ENCODE results near the gene PRSS27.
"Not testable (repeated sequence)": the region's sequence is repeated elsewhere in the genome, so short reads cannot be mapped to it uniquely, and the experiment has no call there.

PRSS27 gene

DNA sequence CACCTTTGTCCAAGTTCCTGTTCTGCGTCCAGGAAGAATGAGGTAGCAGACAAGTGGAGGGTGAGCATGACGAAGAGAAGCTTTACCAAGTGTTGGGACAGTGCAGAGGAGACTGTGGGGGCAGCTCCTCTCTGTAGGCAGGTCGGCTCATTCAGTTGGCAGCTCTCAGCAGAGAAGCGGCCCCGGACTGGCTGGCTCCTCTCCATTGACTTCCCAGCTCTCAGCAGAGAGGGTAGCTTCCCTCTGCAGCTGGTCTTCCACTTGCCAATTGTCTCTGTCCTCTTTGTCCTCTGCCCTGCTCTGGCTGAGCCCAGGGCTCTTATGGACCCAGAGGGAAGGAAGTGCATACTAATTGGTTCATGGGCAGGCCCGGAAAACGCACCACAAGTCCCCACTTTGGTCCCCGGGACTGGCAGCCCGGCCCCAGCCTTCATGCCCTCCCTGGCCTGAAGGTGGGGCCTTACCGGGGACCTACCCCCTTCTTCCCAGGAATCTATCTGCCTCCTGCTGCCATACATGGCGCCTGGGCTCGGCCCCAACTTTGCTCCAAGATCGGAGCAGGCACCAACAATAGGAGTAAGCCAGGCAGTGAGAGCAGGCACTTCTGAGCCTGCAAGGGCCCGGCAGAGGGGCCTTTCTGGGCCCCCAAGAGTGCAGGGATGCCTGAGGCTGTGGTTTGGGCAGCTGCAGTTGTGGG is 27.6 kb downstream of the PRSS27 start:
- no peak for DNase-seq

DNA sequence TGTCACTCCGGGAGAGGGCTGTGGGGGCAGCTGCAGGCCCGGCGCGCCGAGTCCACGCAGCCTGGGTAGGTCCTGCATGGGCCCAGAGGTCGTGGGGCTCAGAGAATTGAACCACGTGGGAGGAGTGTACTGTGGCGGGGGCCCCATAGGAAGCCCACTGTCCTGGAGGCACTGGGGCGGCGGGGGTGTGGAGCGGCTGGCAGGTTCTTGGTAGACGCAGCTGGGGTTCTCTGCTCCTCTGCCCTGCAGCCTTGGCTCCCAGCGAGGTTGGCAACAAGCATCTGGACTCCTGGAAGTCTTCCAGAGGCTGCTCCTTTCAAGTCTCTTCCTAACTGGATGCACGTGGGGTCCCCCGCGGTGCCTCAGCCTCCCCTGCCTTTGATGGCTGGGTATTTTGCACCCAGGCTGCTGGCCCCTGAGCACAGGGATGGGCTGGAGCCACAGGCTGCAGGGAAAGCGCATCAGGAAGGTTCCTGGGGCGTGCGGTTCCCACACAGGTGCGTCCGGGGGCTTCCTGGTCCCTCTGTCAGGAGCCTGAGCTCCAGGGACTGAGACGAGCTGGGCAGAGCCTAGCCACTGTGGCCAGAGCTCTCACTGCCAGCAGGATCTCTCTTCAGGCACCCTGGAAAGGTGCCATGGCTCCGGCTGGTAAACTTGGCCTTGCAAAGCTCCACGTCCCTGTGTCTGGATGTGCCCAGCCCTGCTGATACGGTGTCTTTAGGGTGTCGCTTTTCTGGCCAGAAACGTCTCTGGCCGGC is 28.4 kb downstream of the PRSS27 start:
- DNase-seq: no peak

DNA sequence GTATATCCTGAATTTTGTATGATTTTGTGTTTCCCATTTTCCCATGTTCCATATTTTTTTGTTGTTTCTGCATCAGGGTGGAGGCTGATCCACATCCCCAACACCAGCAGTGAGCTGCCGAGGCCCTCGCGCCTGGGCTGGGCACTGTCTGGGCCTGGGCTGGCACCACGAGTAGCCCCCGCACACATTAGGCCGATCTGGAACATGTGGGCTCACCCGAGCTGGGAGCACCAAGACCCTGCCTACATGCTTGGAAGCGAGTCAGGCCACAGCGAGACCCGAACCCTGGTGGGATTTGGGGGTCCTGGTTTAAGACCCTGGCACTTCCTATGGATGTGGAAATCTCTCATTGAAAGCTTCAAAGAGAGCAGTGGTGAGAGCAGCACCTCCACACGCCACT is 29.2 kb downstream of the PRSS27 start:
- no peak for DNase-seq

DNA sequence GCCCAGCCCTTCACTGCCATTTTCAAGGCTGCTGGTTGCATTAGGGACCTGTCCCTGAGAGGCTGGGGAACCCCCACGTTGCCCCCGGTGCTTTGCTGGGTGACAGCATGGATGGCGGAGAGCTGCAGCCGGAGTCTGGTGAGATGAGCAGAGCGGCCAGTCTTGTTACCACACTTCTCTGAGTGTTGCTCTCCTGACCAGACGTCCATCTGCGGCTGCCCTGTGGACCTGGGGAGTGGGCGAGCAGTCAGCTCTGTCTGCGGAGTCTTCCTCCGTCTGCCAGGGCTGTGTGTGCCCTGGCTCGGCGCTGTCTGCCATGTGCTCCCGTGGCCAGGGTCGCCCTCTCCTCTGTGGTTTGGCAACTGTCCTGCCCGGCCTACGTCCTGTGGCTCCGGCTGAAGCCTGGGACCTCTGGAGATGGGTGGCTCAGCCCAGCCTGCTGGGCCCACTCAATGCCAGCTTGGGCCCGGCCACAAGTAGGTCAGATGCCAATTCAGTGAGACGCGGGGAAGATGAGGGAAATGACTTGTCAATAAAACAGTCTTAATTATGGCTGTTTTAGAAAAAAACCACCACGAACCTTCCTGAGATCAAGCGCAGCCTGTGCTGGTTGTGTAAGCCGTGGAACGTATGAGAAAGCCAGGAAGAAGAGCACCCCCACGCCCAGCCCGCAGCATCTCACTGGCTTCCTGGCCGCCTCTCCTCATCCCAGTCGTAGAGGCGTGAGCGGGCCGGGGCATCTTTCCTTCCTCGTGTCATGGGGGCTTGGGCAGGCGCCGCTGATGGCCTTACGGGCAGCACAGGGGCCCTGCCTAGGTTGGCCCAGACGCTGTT is 29.8 kb downstream of the PRSS27 start:
- no peak for DNase-seq

DNA sequence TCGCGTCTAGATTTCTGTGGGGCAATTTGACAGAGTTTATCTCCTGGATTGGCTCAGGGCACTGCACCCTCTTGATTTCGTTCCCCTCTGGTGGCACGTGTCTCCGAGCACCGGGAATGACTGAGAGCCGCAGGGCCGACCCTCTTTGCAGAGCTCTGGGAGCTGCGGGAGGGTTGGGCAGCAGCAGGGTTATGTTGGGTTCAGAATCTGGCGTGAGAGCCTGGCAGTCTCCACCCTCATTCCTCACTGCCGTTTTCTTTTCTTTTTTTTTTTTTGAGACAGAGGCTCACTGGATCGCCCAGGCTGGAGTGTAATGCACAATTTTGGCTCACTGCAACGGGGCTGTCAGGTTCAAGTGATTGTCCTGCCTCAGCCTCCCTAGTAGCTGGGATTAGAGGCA is 30.6 kb downstream of the PRSS27 start:
- DNase-seq: not testable (repeated sequence)

DNA sequence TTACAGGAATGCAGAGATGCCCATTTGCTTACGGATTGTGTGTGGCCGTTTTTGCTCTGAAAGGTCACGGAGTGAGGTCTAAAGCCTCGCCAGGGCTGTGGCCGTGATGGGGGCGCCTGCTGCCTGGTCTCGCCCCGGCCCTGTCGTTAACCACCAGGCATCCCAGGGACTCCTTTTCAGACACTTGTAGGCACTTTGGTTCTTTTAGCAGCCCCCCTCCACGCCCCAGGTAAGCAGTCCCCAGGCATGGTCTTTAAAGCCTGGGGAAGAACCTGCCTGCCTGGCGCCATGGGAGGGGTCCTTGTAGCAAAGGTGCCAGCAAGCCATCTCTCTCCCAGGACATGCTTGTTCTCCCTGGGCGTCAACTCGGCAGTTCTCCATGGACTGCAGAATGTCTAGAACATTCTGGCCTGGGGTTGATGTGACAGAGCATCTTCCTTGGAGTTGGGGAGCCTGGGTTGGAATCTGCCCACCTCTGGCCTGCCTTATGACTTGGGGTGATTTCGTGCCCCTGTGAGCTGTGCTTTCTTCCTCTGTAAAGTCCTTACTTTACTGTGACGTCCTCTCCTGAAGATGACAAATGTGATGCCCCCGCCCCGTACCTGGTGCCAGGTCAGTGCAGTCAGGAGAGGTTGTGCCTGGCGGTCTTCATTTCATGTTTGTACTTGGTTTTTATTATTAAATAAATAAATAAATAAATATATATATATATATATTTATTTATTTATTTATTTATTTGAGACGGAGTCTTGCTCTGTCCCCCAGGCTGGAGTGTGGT is 32.3 kb downstream of the PRSS27 start:
- no peak for DNase-seq

DNA sequence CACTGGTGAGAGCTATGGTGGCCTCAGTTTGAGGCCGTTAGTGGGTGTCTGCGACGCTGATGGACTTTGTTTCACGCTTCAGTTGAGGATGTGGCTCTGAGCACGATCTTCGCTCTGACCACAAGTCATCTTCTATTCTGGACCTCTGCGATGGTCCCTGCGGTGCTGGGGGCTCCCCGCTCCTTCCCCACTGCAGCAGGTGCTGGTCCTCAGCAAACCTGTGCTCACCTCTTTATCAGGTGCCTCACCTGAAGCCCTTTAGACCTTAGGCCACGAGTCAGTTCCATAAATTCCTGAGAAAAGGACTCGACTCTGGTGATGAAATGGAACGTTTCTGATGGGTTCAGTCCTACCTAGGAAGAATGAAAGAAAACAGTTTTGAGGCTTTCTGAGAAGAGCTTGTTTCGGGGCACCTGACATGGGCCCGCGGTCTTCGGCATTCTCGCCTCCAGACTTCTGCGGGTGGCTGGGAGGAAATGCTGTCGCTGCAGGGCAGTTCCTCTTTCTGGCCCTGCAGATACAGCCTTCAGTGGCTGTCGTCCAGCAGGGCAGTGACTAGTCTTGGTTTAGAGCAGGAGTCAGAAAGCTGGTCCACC is 33.0 kb downstream of the PRSS27 start:
- DNase-seq: no peak

DNA sequence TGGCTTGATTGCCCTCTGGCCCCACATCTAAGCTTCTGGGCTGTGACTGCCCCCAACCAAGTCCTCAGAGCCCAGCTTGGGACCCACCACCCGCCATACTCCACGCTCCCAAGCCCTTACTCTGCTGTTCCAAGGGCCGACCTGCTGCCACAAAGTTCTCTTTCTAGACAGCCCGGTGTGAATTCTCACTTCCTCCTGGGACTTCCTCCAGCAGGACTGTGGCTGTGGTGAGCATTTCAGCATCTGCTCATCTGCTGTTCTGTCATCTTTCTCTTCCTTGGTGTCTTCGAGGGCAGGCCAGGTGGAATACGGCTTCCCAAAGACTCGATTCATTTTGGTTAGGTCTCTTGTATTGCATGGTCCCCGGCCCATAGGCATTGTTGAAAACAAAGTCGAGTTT is 33.9 kb downstream of the PRSS27 start:
- not testable (repeated sequence) for DNase-seq

DNA sequence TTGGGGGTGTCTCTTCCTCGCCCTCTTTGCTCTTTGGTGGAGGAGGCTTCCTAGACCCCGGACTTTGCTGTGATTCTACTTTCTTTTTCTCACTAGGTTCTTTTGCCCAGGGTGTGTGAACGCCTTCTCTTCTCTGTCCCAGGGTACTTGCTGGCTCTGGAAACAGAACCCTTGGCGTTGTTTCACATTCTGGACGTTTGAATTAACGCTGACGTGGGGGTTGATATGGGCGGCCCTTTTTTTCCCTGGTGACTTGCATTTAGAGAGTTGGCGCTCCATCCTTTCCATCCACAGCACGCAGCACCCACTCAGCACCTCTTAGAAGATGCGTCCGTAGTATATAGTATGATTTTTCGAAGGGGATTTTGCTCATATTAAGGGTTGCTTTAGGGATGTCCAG is 37.0 kb downstream of the PRSS27 start:
- not testable (repeated sequence) for DNase-seq

DNA sequence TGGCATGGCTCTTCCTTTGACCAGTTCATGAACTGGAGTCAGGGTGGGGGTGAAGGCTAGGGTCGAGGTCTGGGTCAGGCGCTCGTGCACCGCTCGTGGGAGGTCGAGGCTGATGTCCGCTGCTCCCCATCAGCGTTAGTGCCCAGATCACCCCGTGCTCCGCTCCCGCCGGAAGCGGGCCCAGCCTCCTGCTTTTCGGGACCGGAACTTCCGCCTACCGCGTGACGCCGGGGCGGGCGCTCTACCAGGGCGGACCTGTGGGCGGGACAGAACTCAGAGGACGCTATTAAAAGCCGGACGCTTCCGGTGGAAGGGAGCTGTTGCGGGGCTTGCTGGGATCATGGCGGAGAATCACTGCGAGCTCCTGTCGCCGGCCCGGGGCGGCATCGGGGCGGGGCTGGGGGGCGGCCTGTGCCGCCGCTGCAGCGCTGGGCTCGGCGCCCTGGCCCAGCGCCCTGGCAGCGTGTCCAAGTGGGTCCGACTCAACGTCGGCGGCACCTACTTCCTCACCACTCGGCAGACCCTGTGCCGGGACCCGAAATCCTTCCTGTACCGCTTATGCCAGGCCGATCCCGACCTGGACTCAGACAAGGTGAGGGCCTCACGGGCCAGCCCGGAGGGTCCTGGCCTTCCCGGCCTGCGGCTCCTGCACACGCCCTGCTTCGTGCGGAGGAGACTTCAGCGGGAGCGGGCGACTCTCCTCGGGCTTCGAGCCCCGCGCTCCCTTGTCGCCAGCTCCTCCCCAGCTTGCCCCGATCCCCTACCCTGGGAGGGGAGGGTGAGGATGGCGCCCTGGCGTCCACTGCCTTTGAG is 37.6 kb downstream of the PRSS27 start, which contains the start of gene KCTD5:
TSS of gene KCTD5 (plus strand) at position 315 of the 813 bp plus-strand sequence. CDS start at position 341, 26 bp downstream.
- peak; percentile 92 to 93 (median 92) for DNase-seq

DNA sequence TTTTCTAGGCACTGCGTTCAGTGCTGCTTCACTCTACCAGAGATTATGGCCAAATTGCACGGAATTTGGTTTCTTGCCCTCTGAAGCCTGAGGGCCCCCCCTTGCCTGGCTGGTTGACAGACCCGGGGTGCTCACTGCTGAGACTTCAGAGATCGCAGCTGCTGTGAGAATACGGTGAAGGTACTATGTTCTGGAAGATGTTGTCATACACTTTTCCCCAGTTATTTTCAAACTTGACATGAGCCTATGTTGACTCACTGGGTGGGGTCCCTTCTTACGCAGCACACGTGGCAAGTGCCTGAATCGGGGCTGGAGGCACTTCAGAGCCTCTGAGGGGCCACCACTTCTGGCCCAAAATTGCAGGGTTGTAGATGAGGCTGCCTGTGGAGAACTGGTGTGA is 39.7 kb downstream of the PRSS27 start:
- DNase-seq: not testable (repeated sequence)

DNA sequence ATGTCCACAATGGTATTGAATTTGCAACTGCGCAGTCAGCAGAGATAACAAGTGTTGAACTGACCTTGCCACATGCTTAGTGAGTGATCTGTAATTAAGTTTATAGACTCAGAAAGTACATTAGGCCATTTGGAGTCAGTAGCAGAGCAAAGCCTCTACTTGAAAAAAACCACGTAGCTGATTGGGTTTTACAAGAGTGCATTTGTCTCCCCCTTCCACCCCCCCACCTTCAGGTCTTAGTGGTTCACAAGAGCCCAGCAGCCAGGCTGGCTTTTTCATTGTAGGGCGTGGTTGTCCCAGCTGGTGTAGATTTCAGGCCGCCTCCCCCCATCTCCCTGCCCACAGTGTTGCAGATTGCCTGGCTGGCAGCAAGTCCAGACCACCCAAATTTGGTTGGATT is 40.1 kb downstream of the PRSS27 start:
- not testable (repeated sequence) for DNase-seq

DNA sequence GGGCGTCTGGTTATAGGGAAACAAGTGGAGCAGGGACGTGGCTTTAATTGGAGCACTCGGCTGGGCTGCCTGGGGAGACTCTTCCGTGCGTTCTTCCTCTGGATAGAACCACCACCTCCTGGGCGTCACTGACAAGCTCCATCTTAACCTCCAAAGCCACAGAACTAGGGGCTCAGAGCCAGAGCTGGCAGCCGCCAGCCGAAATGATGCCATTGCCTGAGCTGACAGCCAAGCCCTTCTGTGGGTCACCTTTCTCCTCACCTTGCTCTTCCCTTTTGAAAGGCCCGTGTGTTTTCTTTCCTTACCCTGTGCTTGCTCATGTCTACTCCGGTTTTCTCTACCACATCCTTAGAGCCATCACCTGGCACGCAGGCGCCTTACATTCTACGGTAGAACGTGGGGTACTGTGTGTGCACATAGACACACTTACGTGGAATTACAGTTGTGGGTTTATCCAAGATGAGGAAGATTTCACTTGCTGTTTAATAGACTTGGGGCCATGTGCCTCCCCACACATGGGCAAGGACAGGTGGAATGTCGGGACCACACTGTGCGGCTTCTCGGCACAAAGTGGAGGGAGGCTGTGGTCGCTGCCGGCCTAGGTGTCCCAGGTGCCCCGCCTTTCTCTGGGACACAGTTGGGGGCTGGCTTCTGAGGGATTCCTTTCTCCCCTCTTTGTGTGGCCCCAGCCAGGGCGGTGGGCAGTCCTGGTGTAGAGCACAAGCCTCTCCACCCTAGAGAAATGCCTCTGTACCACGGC is 41.6 kb downstream of the PRSS27 start:
- DNase-seq: not testable (repeated sequence)

DNA sequence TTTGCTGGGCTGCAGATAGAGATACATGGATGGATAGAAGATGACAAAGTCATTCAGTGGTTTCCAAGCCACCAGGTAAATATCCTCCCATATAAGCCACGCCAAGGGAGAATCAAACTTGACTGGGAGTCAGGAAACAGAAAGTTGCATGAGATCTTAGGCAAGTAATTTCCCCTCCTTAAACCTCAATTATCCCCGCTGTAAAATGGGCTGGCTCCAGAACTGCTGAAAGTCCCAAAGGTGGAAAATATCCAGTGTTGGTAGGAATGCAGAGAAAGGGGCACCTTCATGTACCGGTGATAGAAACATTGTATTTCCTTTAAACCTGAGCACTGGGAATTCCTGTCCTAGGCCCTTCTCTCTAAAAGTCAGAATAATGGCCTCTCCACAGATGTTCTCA is 43.1 kb downstream of the PRSS27 start:
- DNase-seq: not testable (repeated sequence)

DNA sequence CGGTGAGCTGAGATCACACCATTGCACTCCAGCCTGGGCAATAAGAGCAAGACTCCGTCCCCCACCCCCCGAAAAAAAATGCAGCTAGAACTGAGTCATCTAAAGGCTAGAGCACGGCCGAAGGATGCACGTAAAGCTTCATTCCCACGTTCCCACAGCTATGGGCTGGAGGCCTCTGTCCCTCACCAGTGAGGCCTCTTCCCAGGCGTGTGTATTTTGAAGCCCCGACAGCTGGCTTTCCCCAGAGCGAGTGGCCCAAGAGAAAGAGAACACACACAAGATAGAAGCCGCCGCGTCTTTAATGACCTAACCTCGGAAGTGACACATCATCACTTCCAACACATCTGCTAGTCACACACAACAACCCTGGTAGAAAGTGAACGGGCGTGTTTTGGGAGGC is 44.3 kb downstream of the PRSS27 start:
- no peak for DNase-seq

DNA sequence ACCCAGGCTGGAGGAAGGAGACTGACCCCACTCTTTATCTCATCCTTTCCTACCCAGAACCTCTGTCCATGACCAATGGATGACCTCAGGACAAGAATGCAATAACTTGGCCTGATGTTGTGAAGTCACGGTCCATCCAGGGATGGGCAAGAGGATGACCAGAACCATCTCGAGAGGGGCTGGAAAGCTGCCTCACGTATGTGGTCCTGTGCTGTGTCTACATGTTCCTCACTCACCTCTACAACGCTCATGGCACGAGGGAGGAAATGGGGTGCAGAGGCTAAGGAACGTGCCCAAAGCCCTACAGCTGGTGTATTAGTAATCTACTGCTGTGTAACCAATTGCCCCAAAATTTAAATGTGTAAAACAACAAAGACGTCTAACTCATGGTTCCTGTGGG is 45.0 kb downstream of the PRSS27 start:
- no peak for DNase-seq

DNA sequence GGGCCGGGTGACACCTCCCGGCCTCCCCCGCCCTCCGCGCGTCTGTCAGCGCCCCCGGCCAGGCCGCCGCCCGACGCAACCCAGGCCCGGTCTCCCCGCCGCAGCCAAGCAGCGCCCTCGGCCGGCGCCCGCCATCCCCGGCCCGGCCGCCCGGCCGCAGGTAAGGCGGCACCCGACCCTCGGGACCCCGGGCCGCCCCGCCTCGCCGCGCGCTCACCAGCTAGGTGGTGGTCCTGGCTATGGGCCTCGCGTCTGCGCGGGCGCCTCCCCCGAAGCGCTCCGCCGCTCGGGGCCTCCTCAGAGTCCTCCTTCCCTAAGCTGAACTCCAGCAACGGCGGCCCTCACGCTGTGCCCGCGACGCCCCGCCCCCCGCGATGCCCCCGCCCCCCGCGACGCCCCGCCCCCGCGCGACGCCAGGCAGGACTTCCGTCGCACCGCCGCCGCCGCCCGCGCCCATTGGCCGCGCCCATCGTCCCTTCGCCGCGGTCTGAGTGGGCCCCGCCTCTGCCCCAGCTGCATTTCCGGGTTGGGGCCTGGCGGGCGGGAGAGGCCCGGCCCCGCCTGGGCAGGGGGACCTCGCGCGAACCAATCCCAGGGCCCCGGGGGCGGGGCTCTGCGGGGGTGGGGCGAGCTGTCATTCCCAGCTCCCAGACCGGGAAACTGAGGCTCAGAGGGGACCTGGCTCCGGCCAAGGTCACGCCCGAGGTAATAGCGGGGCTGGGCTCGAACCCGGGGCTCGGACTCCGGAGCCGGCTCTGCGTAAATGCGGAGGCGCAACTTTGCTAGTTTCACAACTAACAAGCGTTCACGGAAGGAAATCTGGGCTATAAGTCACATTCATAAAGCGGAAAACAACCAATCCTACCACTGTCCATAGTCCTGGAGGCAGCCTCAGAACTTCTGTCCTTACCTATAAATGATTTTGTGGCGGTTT is 46.7 kb downstream of the PRSS27 start:
- peak; percentile 83 to 95 (median 92) for DNase-seq

DNA sequence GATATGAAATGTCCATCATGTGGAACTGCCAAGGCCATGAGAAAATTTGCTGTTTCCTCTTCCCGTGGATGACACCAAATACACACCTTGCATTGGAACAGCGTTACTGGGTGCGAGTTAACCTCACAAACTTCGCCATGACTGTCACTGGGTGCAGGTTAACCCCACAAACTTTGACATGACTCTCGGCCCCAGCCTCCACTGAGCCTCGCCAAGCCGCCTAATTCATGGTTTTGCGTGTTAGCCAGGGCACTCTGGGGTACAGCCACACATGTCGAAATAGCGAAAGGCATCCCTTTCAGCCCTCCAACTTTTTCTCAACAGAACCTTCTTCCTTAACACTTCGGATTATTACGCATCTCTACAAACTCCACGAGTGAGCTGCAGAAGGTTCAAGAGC is 48.3 kb downstream of the PRSS27 start:
- DNase-seq: no peak

DNA sequence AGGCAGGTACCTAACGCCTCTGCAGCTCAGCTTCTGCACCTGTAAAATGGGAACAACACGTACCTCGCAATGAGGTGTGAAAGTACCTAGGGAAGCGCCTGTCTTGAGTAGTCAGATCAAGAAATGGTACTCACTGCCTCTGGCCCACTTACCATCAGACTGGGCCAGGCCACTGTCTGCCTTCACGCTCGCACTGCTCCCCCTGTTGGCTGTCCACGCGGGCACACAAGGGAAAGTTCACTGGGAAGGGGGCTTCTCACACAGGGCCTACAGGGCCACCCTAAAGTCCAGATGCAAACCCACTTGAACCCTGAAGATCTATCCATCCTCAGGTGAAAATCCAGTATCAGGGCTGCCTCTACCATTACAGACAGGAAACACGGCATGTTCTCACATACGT is 48.8 kb downstream of the PRSS27 start:
- not testable (repeated sequence) for DNase-seq

Measured in activated CD4-positive, CD25-positive, alpha-beta regulatory T cell (primary cell).